NK-92 treated with Interleukin-12 subunit alpha and Interleukin-12 subunit beta, amount 100 ng/mL, for 24 hours (cell line): Measurements from ENCODE around the gene LAMC1.
"Not testable (repeated sequence)": the region's sequence is repeated elsewhere in the genome, so short reads cannot be mapped to it uniquely, and the experiment has no call there.

Experiments
- DNase-seq: peaks from one replicate; lab custom pipeline; 2025; lab: John Stamatoyannopoulos, UW

LAMC1 gene

DNA sequence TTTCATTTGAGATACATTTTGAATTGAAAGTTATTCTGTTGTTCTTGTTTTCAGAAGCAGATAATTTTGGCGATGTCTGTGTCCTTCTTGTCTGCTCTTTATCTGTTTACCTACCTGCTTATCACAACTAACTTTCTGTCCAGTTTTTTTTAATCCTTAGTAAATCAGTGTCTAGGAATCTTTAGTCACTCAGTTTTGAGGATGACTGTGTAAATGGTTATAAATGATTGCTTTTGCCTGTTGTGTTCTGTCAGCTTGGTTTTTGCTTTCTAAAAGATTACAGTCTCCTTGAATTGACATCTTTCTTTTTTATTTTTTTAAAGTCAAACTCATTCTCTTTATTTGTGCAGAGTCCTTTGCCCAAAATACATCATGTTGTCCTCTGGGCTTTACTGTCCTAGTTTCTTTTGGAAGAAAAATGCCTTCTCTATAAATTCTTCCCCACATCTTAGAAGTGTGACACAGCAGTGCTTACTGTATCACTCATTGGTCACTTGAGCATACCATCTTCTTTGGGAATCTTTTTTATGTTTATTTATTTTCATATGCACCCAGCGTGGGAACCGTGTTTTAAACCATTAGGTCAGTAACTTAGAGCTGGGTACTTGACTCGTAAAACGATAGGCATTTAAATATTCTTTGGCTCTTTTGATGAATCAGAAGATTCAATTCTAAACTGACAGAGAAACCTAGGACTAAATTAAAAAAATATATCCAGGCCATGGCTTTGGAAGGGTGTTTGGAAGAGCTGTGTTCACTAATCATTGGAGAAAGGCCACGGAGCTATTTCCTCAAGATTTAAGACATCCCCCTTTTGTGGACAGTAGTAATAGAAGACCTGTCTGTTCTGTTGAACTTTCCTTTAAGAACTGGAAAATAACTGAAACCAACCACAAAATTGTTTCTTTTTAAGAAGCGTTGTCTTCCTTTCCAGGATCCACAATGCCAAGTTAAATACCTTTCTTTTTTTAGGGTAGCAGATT, 20.9 kb downstream of the LAMC1 start:
- no peak for DNase-seq

DNA sequence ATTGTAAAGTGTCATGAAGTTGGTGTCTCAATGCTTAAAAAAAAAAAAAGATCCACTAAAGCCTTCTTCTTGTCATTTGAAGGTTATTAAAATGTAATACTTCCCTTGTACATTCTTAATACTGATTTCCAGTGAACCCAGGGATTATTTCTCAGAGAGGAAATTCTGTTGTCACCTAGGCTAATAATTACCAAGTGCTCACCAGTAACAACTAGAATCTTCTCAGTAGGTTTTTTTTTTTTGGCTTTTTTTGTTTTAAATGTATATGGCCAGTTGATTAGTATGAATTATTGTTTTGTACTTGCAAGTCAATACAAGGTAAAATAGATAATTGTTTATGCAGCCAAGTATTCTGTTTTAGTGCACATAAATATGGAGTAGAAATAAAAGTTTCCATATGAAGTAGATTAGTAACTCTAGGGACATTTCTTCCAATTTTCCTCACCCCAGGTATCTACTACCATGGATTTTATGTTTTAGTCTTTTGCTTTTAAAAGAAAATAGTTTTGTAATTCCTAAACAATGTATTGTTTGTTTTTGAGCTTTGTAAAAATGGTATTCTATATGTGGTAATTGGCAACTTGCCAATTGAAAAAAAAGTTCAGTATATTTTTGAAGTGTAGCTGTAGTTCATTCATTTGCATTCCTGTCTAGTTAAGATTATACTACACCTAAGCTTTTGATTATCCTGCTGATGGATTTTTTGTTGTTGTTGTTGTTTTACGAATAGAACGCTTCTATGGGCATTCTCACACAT, 21.9 kb downstream of the LAMC1 start:
- no peak for DNase-seq

DNA sequence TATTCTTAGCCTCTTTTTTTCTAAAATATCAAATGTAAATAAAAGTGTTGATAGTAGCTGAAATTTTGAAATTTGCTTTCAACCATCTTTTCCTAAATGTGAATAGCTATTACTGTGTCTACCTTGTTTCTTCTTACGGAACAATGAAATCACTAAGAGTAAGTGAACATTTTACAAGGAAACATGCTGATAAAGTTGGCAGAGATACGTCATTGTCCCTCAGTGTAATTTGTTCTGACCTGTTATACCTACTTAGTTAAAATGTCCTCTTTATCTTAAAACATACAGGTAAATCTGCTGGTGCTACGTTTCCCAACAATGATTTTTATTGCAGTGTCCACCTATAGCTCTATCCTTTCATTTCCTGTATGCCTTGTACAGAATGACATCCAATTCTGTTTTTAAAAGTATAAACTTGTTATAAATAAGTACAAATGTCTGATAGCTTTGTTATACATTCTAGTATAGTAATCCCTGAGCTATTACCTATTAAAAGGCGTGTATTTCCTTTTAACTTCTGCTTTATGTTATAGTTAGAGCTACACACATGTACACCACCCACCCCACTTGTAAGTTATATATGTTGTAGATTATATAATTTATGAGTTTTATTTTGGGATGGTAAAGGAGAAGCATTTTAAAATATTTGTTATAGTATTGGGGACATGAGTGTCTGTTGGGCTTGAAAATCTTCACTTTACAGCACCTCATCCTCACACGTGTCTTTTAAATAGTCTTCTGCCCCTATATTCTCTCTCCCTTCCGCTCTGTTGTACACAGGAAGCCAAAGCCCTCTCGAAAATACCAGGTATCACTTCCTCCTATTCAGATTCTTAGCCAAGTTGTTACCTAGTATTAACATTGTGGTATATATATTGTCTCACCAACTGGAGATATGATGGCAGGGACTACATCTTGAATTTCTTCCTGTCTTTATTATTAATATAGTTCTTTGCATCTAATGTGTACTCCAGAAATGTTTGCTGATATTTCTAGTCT, 25.2 kb downstream of the LAMC1 start:
- no peak for DNase-seq

DNA sequence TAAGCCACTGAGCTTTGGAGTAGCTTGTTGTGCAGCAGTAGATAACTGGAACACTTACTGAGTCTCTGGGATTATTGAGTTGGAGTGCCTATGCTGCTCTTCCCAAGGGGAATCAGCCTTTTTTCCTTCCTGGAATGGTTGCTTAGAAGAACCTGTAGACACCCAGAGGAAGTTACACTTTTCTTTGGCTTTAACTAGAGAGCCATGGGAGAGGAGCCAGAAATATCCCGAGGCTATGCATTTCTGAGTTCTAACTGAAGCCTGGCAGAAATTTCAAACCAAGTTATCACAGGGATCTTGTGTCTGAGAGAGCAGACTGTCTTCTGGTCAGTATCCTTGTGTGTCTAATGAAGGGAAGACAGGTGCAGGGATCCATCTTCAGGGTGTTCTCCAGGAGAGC, 28.3 kb downstream of the LAMC1 start:
- DNase-seq: no peak

DNA sequence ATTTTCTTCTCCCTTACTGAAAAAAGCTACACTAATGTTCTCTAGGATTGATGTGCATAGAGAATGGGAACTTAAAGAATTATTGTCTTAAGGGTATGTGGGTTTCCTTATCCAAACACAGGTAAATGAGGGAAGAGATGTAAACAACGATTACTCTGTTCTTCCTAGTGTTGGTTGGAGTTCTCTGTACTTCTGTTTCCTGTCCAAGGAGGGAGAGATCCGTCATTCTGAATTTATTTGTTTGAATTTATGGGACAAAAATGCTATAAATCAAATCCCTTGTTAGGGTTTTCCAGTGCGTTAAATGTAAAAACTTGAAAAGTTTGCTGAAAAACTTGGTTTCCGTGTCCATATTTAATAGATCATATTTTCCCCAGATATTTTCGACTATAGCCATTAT, 29.6 kb downstream of the LAMC1 start:
- DNase-seq: no peak

DNA sequence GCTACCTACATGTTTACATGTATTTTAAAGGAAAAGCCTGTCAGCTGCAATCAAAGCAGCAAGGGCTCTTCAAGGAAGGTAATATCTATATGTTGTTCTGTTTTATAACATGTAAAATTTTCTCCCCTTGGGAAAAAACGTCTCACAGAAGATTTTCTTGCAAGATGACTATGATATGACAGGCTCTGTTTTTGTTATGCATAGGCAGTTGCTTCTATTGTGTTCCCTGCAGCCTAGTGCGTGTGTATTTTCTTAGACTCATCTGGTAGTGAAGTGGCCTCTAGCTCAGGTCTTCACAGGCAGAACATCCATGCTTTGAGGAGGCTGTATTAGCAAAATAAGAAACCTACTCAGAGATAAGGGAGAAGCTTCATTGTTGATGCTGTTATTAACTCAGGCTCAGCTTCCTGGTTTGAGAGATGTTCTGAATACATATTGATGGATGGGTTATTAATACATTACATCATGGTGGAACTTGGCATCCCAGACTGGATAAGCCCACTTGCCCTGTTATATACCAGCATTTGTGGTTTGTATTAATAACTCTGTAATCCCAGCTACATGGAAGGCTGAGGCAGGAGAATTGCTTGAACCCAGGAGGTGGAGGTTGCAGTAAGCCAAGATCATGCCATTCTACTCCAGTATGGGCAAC, 35.8 kb downstream of the LAMC1 start:
- no peak for DNase-seq

DNA sequence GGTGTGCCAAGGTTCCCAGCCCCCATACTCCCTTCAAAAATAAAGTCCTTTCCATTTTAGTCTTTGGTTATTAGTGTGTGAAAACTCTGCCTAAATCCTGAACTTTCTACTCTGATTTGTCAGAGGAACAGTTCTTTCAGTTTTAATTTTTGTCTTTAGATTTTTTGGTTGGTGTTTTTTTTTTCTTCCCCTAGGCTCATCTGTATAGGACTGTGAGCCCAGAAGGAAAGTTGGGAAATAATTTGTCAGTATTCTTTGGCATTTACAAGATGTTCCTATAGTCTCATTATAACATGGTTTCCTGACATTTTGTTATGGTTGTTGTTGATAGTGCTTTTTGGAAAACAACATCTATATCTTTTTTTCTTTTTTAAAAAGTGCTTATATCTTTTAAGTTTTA, 38.0 kb downstream of the LAMC1 start:
- DNase-seq: no peak

DNA sequence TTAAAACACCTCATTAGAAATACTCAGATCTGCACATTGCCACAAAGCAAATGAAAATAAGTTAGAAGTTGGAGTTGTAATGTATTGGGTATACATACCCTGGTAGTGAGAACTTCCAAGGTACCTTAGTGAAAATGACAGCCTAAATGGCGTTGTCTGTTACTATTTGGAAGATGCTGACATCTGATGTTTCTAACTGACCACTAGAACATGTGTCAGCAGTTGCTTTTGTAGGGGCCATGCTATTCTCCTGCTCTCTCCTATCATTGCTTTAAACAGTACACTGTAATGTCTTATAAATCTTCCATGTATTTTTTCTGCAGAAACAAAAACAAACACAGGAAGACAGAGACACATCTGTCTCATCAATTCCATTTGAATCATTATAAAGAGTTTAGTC, 40.1 kb downstream of the LAMC1 start:
- DNase-seq: no peak

DNA sequence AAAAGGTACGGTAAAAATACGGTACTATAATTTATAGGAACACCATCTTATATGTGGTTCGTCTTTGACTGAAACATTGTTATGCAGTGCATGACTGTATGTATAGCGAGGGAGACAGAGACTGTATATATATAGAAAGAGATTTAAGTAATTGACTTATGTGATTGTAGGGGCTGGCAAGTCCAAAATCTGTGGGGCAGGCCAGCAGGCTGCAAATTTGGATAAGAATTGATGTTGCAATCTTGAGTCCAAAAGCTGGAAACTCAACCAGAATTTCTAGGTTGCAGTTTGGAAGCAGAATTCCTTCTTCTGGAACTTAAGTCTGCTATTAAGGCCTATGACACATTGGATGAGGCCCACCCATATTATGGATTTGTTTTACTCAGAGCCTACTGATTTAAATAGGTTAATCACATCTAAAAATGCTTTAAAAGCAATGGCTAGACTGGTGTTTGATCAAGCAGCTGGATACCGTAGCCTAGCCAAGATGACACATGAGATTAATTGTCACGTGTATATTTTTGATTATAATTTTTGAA, 42.0 kb downstream of the LAMC1 start:
- no peak for DNase-seq

DNA sequence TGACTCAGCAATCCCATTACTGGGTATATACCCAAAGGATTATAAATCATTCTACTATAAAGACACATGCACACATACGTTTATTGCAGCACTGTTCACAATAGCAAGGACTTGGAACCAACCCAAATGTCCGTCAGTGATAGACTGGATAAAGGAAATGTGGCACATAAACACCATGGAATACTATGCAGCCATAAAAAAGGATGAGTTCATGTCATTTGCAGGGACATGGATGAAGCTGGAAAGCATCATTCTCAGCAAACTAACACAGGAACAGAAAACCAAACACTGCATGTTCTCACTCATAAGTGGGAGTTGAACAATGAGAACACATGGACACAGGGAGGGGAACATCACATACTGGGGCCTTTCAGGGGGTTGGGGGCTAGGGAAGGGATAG, 43.2 kb downstream of the LAMC1 start:
- not testable (repeated sequence) for DNase-seq

DNA sequence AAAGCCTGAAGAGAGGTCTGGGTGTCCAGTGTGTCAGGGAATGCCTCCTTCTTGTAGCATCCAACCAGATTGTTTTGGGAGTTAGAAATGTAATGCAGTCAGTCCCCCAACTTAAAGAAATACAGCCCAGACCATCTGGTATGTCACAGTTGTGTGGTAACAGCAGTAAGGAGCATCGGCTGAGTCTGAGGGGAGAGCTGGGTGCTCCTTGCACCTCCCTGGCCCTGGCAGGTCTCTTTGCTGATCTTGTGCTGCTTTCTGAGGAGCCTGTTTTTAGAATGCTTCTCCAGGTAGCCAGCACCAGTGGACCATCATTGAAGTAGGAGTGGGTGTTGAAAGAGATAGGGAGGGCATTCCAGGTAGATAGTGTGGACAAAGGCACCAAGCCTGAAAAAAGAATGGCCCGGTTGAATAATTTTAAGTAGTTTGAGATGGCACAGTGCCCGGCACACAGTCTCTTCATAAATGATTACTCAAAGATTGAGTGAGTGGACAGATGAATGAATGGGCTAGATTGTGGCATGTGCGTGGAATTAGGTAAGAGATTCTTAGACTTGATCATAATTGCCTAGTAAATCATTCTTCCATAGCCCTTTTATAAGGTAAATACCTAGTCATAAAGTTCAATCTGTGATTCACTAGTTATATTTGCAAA, 46.5 kb downstream of the LAMC1 start:
- no peak for DNase-seq

DNA sequence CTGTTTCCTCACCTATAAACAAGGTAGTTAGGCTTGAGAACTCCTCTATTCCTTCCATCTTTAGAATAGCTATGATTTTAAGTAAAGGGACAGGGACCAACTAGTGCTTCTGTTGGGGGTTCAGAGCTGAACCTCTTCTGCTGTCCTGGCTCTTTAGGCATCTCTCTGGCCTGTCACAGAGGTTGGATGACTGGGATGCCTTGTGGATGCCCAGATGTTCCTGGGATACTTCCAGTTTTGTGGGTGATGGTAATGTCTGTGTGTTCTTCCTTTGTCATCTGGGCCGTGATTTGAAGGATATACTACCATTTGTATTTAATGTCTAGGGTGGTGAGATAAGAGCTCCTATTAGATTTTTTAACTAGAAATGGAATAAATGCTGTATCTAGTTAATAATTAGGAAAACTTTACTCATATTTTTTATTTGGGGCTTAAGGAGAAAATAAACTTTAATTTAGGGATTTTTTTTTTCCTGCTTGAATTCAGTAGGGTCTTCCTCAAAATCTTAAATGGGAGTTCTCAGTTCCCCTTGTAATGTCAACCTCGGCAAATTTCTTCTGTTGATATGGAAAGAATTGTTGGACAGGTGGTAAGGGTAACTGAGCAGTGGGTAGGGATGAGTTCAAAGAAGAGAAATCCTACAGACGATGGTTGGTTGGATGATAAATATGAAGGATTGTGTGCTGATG, 47.2 kb downstream of the LAMC1 start:
- DNase-seq: no peak

DNA sequence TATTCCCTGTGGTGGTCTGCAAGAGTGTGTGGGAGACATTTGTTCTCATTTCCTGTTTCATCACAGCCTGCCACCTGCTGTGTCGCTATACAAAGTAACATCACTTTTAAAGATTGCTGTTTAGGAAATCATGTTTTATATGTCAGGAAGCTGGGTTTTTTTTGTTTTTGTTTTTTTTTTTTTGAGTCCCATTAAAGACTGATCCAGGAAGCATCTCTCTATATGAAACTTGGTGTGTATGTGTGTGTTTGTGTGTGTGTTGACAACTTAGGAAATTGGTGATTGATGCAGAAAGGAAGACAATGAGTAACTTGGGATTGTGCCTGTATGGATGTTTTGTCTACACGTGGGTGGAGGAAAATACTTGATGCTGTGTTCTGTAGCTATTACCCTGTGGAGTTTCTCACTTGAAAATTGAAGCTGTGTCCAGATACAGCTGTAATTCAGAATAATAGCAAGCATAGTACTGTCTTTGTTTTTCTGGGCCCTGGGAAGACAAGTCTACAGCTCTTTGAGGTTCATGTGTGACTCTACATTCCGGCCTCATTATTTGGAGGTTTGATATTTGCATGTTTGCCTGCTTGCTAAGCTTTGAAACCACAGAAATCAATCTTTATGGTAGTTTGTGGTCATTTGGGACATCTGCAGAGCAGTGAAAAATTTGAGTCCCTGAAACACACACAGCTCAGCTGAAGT, 47.9 kb downstream of the LAMC1 start:
- no peak for DNase-seq

DNA sequence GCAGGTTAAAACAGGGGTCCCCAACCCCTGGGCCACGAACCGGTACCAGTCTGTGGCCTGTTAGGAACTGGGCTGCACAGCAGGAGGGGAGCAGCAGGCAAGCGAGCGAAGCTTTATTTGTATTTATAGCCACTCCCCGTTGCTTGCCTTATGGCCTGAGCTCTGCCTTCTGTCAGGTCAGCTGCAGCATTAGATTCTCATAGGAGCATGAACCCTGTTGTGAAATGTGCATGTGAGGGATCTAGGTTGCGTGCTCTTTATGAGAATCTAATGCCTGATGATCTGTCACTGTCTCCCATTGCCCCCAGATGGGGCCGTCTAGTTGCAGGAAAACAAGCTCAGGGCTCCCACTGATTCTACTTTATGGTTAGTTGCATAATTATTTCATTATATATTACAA, 49.4 kb downstream of the LAMC1 start:
- not testable (repeated sequence) for DNase-seq

DNA sequence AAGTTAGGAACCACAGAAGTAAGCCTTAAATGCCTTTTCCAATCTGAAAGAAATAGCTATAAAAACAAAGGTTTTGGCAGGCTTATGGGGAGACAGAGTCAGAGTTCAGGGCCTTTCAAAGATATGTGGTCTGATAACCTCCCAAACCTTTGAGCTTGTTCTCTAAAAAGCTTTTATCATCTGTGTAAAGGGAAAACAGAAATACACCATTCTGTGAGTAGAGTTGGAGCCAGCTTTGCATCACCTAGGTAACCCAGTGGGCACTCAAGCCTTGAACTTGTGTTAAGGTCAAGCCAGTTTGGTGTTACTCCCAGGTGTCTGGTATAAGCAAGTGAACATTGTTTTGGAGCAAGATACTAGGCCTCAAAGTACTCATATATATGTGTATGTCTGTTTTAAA, 50.1 kb downstream of the LAMC1 start:
- DNase-seq: no peak

DNA sequence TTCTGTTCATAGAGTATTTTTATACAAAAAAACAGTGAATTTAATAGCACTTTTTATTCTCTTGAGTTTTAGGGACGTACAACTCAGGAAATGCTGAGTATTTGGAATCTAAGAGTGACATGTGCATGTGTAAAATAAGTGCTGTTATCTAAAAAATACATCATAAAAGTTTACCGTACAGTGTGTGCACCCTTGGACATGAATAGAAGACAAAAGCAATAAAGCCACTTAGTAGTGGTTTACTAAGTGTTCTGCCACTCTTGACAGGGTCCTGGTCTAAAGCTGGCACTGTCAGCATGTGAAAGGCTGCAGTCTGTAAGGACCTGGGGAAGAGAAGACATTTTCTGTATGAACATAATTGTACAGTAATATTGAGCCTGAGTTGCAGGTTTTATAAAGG, 51.0 kb downstream of the LAMC1 start:
- no peak for DNase-seq

DNA sequence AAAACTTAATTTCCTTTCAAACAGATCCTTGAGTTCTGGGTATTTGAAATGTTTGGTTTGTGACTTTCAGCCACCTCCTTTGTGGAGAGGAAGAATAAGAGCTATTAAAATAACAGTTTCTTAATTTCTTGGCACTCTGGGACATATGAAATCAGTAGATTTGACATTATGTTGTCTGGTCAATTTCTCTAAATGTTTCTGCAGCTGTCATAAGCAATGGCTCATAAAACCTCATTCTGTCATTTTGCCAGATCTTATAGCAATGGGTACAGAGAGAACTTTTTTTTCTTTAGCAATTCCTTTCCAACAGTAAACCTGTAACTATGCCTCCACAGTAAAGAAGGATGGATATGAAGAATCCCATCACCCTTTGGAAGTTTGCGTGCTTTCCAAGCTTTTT, 52.6 kb downstream of the LAMC1 start:
- no peak for DNase-seq

DNA sequence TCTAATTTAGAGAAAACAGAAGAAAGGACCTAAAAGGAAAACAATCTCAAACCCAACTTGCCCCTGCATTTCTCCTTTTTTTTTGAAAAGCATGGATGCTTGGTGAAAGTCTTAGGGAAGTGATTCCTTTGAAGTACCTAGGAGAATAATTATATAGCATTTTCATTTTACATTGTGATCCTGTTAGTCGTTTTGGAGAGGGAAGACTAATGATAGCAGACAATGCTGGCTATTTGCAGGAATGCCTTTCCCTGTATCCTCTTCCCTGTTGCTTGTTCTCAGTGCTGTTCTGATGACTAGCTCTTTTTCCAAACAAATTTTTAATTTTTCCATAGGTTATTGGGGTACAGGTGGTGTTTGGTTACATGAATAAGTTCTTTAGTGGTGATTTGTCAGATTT, 53.9 kb downstream of the LAMC1 start:
- DNase-seq: no peak

DNA sequence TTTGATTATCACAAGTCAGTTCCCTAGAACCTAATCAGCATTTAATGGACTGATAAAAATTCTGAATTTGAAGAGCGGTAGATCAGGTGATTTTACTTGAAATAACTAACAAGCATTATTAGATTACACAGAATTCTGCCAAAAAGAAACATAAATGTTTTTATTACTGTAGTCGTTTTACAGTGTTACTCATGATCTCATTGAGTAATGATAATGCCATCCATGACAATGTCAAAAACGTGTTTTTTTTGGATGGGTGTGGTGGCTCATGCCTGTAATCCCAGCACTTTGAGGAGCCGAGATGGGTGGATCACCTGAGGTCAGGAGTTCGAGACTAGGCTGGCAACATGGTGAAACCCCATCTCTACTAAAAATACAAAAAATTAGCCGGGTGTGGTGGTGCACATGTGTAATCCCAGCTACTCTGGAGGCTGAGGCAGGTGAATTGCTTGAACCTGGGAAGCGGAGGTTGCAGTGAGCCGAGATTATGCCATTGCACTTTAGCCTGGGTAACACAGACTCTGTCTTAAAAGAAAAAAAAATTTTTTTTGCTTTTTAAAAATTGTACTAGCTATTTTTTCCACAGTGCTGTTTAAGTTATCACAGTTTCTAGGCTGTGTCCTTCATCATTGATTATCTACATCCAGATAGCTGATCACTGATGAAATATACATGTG, 56.6 kb downstream of the LAMC1 start:
- no peak for DNase-seq
